Measurements from ENCODE around the gene SECISBP2. TPM values are rescaled to one million over a fixed set of nuclear protein-coding genes. Genes with fewer than 3 reads are reported as not detected.

Gene SECISBP2
- total RNA-seq, 1 donor from 2014 or later, result 118 TPM

DNA sequence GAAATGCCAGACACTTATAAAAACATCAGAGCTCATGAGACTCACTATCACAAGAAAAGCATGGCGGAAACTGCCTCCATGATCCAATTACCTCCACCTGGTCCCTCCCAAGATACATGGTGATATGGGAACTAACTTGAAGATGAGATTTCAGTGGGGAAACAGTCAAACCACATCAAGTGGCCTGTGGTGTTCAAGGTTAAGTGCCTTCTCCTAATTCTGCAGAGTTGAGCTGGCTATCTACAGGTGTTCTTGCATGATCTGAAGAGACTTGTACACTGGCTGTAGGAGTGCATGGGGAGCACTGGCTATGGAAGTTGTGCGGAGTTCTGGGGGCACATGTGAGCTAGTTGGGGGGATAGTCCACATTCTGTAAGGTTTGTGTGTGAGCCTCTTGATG is 41.3 kb upstream of the SECISBP2 start:
- no peaks in the 10 kb centered on the region for H3K27me3 ChIP-seq
- Mint-ChIP-seq H3K27me3 (ENCODE audit: insufficient read depth, low read depth) (peaks cover 3% of the 10 kb centered on the region), H3K36me3 (peaks cover 24% of the 10 kb centered on the region), H3K9me3 (peaks cover 44% of the 10 kb centered on the region), H3K27ac (no peak overlapping the region), H3K4me3 (no peak overlapping the region), H3K4me1 (peaks cover 4% of the 10 kb centered on the region)
- H3K4me1 ChIP-seq, result no peaks in the 10 kb centered on the region
- no peaks in the 10 kb centered on the region for H3K79me2 ChIP-seq (ENCODE audit: low read depth)
- H3K4me3 ChIP-seq, result no peak overlapping the region
- TF ChIP-seq, protein P1, sequence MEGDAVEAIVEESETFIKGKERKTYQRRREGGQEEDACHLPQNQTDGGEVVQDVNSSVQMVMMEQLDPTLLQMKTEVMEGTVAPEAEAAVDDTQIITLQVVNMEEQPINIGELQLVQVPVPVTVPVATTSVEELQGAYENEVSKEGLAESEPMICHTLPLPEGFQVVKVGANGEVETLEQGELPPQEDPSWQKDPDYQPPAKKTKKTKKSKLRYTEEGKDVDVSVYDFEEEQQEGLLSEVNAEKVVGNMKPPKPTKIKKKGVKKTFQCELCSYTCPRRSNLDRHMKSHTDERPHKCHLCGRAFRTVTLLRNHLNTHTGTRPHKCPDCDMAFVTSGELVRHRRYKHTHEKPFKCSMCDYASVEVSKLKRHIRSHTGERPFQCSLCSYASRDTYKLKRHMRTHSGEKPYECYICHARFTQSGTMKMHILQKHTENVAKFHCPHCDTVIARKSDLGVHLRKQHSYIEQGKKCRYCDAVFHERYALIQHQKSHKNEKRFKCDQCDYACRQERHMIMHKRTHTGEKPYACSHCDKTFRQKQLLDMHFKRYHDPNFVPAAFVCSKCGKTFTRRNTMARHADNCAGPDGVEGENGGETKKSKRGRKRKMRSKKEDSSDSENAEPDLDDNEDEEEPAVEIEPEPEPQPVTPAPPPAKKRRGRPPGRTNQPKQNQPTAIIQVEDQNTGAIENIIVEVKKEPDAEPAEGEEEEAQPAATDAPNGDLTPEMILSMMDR (IDR thresholded peaks at IDR 0.05), result no peak
- TF ChIP-seq EZH2phosphoT487 (IDR thresholded peaks at IDR 0.05) (no peak), EZH2 (IDR thresholded peaks at IDR 0.05) (no peak)
- no peak for DNase-seq (ENCODE audit: low spot score)
- no peaks in the 10 kb centered on the region for H4K20me1 ChIP-seq (ENCODE audit: low read depth)
- H3K4me2 ChIP-seq, result no peak overlapping the region
- no peak overlapping the region for H2AFZ ChIP-seq (replicated peaks)
- H3K36me3 ChIP-seq, result peaks cover 13% of the 10 kb centered on the region
- H3K27ac ChIP-seq, result no peak overlapping the region
- peaks cover 23% of the 10 kb centered on the region for H3K9me3 ChIP-seq (ENCODE audit: low read depth)
- H3K9ac ChIP-seq, result no peak overlapping the region
- no peaks in the 10 kb centered on the region for H3F3A ChIP-seq (ENCODE audit: low read depth)

DNA sequence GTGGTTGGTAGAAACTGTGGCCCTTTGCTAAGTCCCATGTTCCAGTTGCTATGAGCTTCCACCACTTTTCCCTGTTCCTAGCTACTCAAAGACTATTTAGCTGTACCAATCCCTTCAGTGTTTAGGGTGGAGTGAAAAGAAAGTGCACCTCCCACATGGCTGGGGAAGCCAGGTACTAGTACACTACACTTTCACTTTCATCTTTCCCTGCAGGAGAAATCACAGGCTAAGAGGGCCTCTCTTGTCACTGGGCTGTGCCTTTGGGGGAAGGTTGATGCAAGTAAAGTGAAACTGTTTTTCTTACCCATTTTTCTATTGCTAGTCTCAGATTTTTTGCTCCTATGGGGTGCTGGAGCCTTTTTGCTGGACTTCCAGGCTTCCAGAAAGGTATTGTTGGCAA is 40.8 kb upstream of the SECISBP2 start:
- no peak for DNase-seq (ENCODE audit: low spot score)

DNA sequence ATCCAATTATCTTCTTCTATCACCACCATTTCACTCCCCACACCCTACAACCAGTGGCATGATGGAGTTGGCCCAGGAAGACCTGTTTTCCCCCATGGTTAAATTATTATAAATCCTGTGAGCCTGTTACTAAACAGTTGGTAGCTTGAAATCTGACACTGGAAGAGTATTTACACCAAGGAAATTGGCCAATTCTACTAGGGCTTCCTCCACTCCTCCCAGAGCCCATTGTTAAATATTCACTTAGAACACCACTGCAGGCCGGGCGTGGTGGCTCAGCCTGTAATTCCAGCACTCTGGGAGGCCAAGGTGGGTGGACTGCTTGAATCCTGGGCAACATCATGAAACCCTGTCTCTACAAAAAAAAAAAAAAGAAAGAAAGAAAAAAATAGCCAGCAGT is 39.7 kb upstream of the SECISBP2 start:
- no peaks in the 10 kb centered on the region for H3F3A ChIP-seq (ENCODE audit: low read depth)
- H3K36me3 ChIP-seq, result peaks cover 4% of the 10 kb centered on the region
- Mint-ChIP-seq H3K4me1 (peaks cover 4% of the 10 kb centered on the region), H3K36me3 (peaks cover 20% of the 10 kb centered on the region), H3K27ac (no peak overlapping the region), H3K4me3 (no peak overlapping the region), H3K9me3 (peaks cover 32% of the 10 kb centered on the region), H3K27me3 (ENCODE audit: insufficient read depth, low read depth) (peaks cover 2% of the 10 kb centered on the region)
- H3K27me3 ChIP-seq, result no peaks in the 10 kb centered on the region
- no peak for TF ChIP-seq EZH2phosphoT487 (IDR thresholded peaks at IDR 0.05)
- TF ChIP-seq, protein P1 (IDR thresholded peaks at IDR 0.05), result no peak
- TF ChIP-seq EZH2 (IDR thresholded peaks at IDR 0.05), result no peak
- no peak overlapping the region for H3K4me2 ChIP-seq
- H3K79me2 ChIP-seq (ENCODE audit: low read depth), result no peaks in the 10 kb centered on the region
- no peak overlapping the region for H3K27ac ChIP-seq
- no peak overlapping the region for H3K4me3 ChIP-seq
- no peak overlapping the region for H3K9ac ChIP-seq
- H3K4me1 ChIP-seq, result no peaks in the 10 kb centered on the region
- no peak for DNase-seq (ENCODE audit: low spot score)
- H3K9me3 ChIP-seq (ENCODE audit: low read depth), result peaks cover 11% of the 10 kb centered on the region
- no peaks in the 10 kb centered on the region for H4K20me1 ChIP-seq (ENCODE audit: low read depth)
- no peak overlapping the region for H2AFZ ChIP-seq (replicated peaks)

More for the DNA sequence above, 40.8 kb upstream of the SECISBP2 start:
- Histone ChIP-seq H2AFZ (replicated peaks) (no peak overlapping the region), H3F3A (ENCODE audit: low read depth) (no peaks in the 10 kb centered on the region), H3K27ac (no peak overlapping the region), H3K27me3 (no peaks in the 10 kb centered on the region), H3K4me1 (no peaks in the 10 kb centered on the region), H3K4me2 (no peak overlapping the region), H3K9ac (no peak overlapping the region), H4K20me1 (ENCODE audit: low read depth) (no peaks in the 10 kb centered on the region), H3K36me3 (peaks cover 13% of the 10 kb centered on the region), H3K9me3 (ENCODE audit: low read depth) (peaks cover 22% of the 10 kb centered on the region), H3K4me3 (no peak overlapping the region), H3K79me2 (ENCODE audit: low read depth) (no peaks in the 10 kb centered on the region)
- TF ChIP-seq, protein P1 (IDR thresholded peaks at IDR 0.05), result no peak
- TF ChIP-seq EZH2 (IDR thresholded peaks at IDR 0.05) (no peak), EZH2phosphoT487 (IDR thresholded peaks at IDR 0.05) (no peak)
- Mint-ChIP-seq H3K4me1 (peaks cover 4% of the 10 kb centered on the region), H3K4me3 (no peak overlapping the region), H3K27ac (no peak overlapping the region), H3K9me3 (peaks cover 42% of the 10 kb centered on the region), H3K36me3 (peaks cover 23% of the 10 kb centered on the region), H3K27me3 (ENCODE audit: insufficient read depth, low read depth) (peaks cover 3% of the 10 kb centered on the region)
